OCI-M1 (cell line): ENCODE results near the gene DNHD1.

Experiments
- DNase-seq: peaks from one replicate; lab custom pipeline; 2025; lab: John Stamatoyannopoulos, UW

DNHD1 gene

DNA sequence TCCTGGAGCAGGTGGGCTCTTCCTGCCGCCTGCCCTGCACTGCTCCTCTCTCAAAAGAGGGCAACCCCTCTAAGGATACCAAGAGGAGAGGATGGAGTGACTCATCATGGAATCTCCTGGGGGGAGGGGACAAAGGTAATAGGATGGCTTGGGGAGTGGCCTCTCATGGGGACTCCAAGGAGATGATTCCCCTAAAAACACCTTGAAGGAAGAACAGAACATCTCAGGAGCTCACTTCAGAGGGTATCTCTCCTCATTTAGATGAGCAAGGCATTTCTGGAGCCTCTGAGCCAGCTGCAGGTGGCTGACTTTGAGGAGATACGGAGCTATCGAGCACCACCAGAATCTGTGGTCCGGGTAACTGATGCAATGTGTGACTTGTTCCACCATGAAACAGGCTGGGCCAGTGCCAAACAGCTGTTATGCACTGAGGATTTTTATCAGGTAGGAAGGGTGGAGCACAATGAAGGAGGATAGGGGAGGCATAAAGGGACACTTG, 66.1 kb downstream of the DNHD1 start:
- no peak for DNase-seq

- DNase-seq = no peak
Measured at GRCh38 chr11:6563667-6564066, 66.6 kb downstream of the DNHD1 start.

GRCh38 chr11:6565325-6565724, 68.2 kb downstream of the DNHD1 start:
- no peak for DNase-seq

DNA sequence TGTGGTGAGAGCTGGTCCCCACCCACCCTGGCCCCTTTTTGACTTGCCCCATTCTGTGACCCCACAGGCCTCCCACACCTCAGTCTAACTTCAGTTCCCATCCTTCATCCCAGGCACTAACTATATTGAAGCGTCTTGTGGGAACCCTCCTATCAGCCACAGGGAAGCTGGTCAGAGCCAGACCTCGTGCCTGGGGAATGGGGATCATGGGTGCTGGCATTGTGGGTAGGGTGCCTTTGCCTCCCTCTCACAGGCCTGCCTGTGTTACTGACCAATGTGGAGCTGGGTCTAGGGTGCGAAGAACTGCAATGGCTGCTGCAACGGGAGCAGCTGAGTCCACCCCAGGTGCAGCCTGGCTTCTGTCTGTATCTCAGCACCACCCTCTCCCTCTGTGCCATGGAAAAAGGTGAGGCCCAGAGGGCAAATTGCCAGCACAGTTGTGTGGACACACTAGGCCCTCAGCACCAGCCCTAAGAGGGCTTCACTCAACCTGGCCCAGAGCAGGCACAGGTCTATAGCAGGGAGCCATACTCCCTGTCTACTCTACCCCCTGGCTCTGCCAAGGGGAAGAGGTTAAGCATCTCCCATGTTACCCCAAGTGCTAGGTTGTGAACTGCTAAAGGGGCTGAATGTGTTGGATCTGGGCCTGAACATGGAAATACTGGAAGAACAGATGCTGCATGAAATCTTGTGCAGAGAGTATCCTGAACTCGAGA, 69.1 kb downstream of the DNHD1 start:
- no peak for DNase-seq

DNA sequence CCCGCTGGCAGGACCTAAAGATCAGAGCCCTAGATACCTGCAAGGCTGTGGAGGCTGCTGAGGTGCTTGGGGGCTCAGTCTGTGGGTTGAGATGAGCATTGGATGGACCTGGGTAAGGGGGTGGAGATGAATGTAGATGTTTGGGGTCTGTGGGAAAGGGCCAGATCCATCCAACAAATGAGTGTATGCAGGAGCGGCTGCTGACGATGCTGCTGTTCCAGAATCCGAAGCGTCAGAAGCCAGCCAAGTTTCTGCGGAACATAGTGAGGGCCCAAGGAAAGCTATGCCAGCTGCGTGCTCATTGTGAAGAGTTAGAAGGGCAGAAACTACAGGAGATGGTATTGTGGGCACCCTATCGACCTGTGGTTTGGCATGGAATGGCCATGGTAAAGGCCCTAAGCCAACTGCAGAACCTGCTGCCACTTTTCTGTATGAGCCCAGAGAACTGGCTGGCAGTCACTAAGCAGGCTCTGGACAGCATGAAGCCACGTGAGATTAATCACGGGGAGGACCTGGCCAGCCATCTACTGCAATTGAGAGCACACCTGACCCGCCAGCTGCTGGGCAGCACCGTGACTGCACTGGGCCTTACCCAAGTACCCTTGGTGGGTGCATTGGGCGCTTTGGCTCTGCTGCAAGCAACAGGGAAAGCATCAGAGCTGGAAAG, 69.8 kb downstream of the DNHD1 start:
- no peak for DNase-seq

DNA sequence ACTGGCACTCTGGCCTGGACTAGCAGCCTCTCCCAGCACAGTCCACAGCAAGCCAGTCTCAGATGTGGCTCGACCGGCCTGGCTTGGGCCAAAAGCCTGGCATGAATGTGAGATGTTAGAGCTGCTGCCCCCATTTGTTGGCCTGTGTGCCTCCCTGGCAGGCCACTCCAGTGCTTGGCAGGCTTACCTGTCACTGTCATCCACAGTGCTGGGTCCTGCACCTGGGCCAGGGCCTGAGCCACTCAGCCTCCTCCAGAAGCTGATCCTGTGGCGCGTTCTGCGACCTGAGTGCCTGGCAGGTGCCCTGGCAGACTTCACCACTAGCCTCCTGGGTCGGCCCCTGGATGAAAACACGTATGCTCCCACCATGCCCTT, 70.3 kb downstream of the DNHD1 start:
- DNase-seq = no peak

GRCh38 chr11:6568191-6568918, 71.3 kb downstream of the DNHD1 start:
- peak; percentile 80 for DNase-seq

DNA sequence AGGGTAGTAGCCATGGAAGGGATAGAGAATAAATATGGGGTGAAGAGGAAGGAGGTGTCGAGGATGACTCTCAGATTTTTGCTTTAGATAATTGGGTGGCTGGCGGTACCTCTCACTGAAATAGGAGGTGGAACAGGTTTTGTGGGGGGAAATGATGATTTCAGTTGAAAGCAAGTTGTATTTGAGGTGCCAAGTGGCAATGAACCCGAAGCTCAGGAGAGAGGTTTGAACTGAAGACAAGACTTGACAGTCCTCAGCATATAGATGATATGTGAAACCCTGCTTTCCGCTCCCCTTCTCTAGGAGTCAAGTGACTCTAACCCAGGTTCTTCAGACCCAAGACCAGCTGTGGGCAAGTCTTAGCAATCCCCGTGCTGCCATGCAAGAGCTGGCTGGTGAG, 72.6 kb downstream of the DNHD1 start:
- no peak for DNase-seq

DNA sequence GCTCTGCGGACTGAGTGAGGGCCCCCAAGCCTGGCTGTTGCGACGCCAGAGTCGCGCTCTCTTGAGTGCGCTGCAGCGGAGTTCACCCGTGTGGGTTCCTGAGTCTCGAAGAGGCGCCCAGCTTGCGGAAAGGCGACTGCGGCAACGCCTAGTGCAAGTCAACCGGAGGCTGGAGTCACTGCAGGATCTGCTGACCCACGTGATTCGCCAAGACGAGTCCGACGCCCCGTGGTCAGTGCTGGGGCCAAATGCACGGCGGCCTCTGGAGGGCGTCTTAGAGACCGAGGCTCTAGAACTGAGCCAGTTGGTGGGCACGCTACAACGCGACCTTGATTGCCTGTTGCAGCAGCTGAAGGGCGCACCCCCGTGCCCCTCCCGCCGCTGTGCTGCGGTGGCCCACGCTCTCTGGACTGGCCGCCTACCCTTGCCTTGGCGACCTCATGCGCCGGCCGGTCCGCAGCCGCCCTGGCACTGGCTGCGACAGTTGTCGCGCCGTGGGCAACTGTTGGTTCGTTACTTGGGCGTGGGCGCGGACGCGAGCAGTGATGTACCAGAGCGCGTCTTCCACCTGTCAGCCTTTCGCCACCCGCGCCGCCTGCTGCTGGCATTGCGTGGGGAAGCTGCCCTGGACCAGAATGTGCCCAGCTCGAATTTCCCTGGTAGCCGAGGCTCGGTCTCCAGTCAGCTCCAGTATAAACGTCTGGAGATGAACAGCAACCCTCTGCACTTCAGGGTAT, 73.8 kb downstream of the DNHD1 start:
- DNase-seq = no peak

GRCh38 chr11:6571434-6572008, 74.4 kb downstream of the DNHD1 start:
- no peak for DNase-seq

GRCh38 chr11:6572215-6572614, 75.1 kb downstream of the DNHD1 start:
- DNase-seq = no peak

DNA sequence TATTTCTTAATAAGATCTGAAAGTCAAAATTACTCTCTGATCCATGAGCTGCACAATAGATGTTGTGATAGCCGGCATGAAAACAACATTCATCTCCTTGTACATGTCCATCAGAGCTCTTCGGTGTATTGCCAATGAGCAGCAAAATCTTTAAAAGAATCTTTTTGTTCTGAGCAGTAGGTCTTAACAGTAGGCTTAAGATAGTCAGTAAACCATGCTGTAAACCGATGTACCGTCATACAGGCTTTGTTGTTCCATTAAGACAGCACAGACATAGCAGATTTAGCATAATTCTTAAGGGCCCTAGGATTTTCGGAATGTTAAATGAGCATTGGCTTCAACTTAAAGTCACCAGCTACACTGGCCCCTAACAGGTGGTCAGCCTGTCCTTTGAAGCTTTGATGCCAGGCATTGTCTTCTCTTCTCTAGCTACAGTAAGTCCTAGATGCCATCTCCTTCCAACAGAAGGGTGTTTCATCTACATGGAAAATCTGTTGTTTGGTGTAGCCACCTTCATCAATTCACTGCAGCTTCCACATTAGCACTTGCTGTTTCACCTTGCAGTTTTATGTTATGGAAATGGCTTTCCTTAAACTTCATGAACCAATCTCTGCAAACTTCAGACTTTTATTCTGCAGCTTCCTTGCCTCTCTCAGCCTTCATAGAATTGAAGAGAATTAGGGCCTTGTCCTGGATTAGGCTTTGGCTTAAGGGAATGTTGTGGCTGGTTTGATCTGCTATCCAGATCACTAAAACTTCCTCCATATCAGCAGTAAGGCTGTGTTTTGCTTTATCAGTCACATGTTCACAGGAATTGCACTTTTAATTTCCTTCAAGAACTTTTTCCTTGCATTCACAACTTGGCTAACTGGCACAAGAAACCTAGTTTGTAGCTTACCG, 78.0 kb downstream of the DNHD1 start:
- no peak for DNase-seq

GRCh38 chr11:6576471-6577373, 79.6 kb downstream of the DNHD1 start:
- peak; percentile 34 for DNase-seq

DNA sequence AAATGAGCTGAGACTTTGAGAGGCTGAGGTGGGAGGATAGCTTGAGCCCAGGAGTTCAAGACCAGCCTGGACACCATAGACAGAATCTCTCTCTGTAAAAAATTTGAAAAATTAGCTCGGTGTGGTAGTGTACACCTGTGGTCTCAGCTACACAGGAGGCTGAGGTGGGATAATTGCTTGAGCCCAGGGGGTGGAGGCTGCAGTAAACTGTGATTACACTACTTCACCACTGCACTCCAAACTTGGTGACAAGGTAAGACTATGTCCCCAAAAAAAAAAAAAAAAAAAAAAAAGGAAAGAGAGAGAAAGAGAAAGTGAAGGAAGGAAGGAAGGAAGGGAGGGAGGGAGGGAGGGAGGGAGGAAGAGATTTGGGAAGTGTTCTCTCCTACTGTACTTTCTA, 81.1 kb downstream of the DNHD1 start:
- DNase-seq = no peak

DNA sequence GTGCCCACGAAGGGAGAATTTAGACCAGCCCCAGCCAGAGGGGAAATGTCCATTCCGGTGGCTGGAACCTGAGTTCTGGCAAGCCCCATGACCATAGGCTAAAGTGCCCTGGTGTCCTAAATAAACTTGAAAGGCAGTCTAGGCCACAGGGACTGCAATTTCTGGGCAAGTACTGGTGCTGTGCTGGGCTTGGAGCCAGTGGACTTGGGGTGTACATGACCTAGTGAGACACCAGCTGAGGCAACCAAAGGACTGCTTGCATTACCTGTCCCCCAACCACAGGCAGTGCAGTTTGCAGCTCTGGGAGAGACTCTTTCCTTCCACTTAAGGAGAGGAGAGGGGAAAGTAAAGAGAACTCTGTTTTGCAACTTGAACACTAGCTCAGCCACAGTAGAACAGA, 82.6 kb downstream of the DNHD1 start:
- no peak for DNase-seq

GRCh38 chr11:6583584-6583983, 86.5 kb downstream of the DNHD1 start:
- no peak for DNase-seq

DNA sequence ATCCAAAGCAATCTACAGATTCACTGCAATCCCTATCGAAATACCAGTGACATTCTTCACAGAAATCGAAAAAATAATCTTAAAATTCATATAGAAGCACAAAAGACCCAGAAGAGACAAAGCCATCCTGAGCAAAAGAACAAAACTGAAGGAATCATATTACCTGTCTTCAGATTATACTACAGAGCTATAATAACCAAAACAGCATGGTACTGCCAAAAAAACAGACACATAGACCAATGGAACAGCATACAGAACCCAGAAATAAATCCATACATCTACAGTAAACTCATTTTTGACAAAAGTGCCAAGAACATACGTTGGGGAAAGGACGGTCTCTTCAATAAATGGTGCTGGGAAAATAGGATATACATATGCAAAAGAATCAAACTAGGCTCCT, 87.4 kb downstream of the DNHD1 start:
- DNase-seq = no peak

- DNase-seq = no peak
Measured at GRCh38 chr11:6586434-6587359, 89.6 kb downstream of the DNHD1 start.
